GM12878 (cell line): Measurements from ENCODE around the gene POLN. TPM values are rescaled to one million over a fixed set of nuclear protein-coding genes. Genes with fewer than 3 reads are reported as not detected.

Source experiments
- ATAC-seq: fragments of 200-7000 bp; cut with Tn5 transposase; 3 replicates; pipeline ENCODE4 v1.9.1; 2020; ENCODE audit warnings: mild to moderate bottlenecking, moderate library complexity
- BruUV-seq: library from RNA; stranded (reverse); fragments of 400-500 nt; replicated peaks from 2 replicates; lab custom pipeline; 2021; lab: Mats Ljungman, UMichigan
- CTCF ChIA-PET: fragments of 300-600 bp; sonication (Branson Sonifier 250); formaldehyde crosslinking; extraction: SDS; loops from one replicate; lab custom pipeline; 2021; ENCODE audit warnings: inconsistent platforms; lab: Yijun Ruan, JAX
- POLR2A ChIA-PET: fragments of 350-600 bp; formaldehyde crosslinking; extraction: SDS; loops from one replicate; lab custom pipeline; 2021; ENCODE audit warnings: inconsistent platforms; lab: Charles Lee
- RAD21 ChIA-PET: fragments of 300-600 bp; sonication (Branson Sonifier 250); formaldehyde crosslinking; loops from one replicate; lab custom pipeline; 2023; ENCODE audit warnings: antibody characterized with exemption; ENCODE audit not compliant: unreplicated experiment; lab: Charles Lee
- SMC1A ChIA-PET: fragments of 300-600 bp; sonication (Branson Sonifier 250); formaldehyde crosslinking; loops from one replicate; lab custom pipeline; 2023; ENCODE audit not compliant: unreplicated experiment, uncharacterized antibody; lab: Charles Lee
- DNase-seq: peaks from one replicate; pipeline ENCODE4 v3.0.0-alpha.2; 2011; ENCODE audit warnings: low read depth, low spot score
- FAIRE-seq: peaks from 3 replicates; lab custom pipeline; 2011; peaks lifted over from hg19 to GRCh38; lab: Jason Lieb, UNC
- H2AFZ ChIP-seq: 2 replicates; pipeline ENCODE4 v1.6.0; 2011; ENCODE audit warnings: low read depth, low read length, control low read depth; ENCODE audit not compliant: control insufficient read depth
- H3K27ac ChIP-seq: 2 replicates; pipeline ENCODE4 v1.5.1; 2011; ENCODE audit warnings: control low read depth; ENCODE audit not compliant: control insufficient read depth, insufficient read depth
- H3K27me3 ChIP-seq, 2 experiments: replicated peaks in 1 of 2; 2 replicates each; pipeline versions ENCODE4 v1.6.0 to v1.6.1; 2011; ENCODE audit warnings: low read length in 1 of 2; ENCODE audit not compliant: control insufficient read depth in 2 of 2, insufficient read depth in 2 of 2
- H3K36me3 ChIP-seq, 2 experiments: 2 replicates each; pipeline ENCODE4 v1.5.1; 2011; ENCODE audit warnings: low read length in 1 of 2; ENCODE audit not compliant: control insufficient read depth in 2 of 2, insufficient read depth in 2 of 2
- H3K4me1 ChIP-seq: 2 replicates; pipeline ENCODE4 v1.6.1; 2011; ENCODE audit warnings: mild to moderate bottlenecking, low read length, moderate library complexity, mixed read lengths; ENCODE audit not compliant: control insufficient read depth, insufficient read depth
- H3K4me2 ChIP-seq: 2 replicates; pipeline ENCODE4 v1.6.0; 2011; ENCODE audit warnings: control low read depth; ENCODE audit not compliant: control insufficient read depth, insufficient read depth
- H3K4me3 ChIP-seq: fragments of 200-600 bp; sonication (generic); 2 replicates; pipeline ENCODE4 v1.5.1; 2016
- H3K79me2 ChIP-seq: 2 replicates; pipeline ENCODE4 v1.6.0; 2011; ENCODE audit warnings: low read length; ENCODE audit not compliant: control insufficient read depth, insufficient read depth
- H3K9ac ChIP-seq: 2 replicates; pipeline ENCODE4 v1.8.0; 2011; ENCODE audit warnings: low read length, control low read depth, mixed read lengths; ENCODE audit not compliant: control insufficient read depth, insufficient read depth
- H3K9me3 ChIP-seq: replicated peaks from 3 replicates; pipeline ENCODE4 v1.5.1; 2011; ENCODE audit warnings: mild to moderate bottlenecking, low read length; ENCODE audit not compliant: control insufficient read depth, insufficient read depth
- H4K20me1 ChIP-seq: 2 replicates; pipeline ENCODE4 v1.6.0; 2011; ENCODE audit not compliant: control insufficient read depth, insufficient read depth
- BCLAF1 ChIP-seq: fragments of 450-650 bp; IDR thresholded peaks from 2 replicates; pipeline ENCODE4 v1.6.1; 2017; ENCODE audit warnings: antibody characterized with exemption, mild to moderate bottlenecking, moderate library complexity
- CEBPB ChIP-seq, 2 experiments: fragments of 150-350 bp in 1 of 2; IDR thresholded peaks; 2 replicates each; pipeline ENCODE4 v1.6.1; 2012 to 2014; ENCODE audit warnings: low read depth in 2 of 2, low read length in 2 of 2, borderline replicate concordance in 1 of 2, inconsistent platforms in 1 of 2
- FOS ChIP-seq: IDR thresholded peaks from 3 replicates; pipeline ENCODE4 v1.6.1; 2011; ENCODE audit warnings: borderline replicate concordance; ENCODE audit not compliant: insufficient read length; ENCODE audit errors: extremely low read depth
- GABPA ChIP-seq: IDR thresholded peaks from 2 replicates; pipeline ENCODE4 v1.6.1; 2014; ENCODE audit warnings: antibody characterized with exemption, low read depth, mild to moderate bottlenecking, inconsistent platforms
- PBX3 ChIP-seq: IDR thresholded peaks from 2 replicates; pipeline ENCODE4 v1.6.1; 2011; ENCODE audit warnings: mild to moderate bottlenecking, low read depth, low read length, moderate library complexity; ENCODE audit not compliant: insufficient replicate concordance
- ZBTB40 ChIP-seq: fragments of 450-650 bp; IDR thresholded peaks from 2 replicates; pipeline ENCODE4 v1.6.1; 2016; ENCODE audit warnings: mild to moderate bottlenecking, moderate library complexity, borderline replicate concordance
- ZNF207 ChIP-seq: fragments of 450-650 bp; IDR thresholded peaks from 2 replicates; pipeline ENCODE4 v1.6.1; 2014; ENCODE audit warnings: antibody characterized with exemption, mild to moderate bottlenecking, borderline replicate concordance
- ZNF622 ChIP-seq: fragments of 450-650 bp; IDR thresholded peaks from 2 replicates; pipeline ENCODE4 v1.6.1; 2017; ENCODE audit warnings: mild to moderate bottlenecking, inconsistent platforms
- WGBS: methylation state at CpG from one replicate; pipeline ENCODE4 v1.1.6; 2016; ENCODE audit warnings: low lambda C conversion rate; ENCODE audit not compliant: insufficient replicate concordance, insufficient coverage; ENCODE audit errors: missing lambda C conversion rate; 5-methylcytosine and 5-hydroxymethylcytosine counted together
- in situ Hi-C: fragments of 300-500 bp; cut with MboI; formaldehyde crosslinking; loops from 9 replicates; pipeline ENCODE4 v1.14.3; 2018; ENCODE audit warnings: mixed read lengths
- intact Hi-C: fragments of 100-400 bp; cut with micrococcal nuclease; formaldehyde crosslinking; loops from one replicate; pipeline ENCODE4 v1.14.2; 2022; ENCODE audit not compliant: unreplicated experiment
- polyA plus RNA-seq, 11 experiments: library from polyadenylated mRNA; depleted of rRNA in 4 of 11; unstranded in 6 of 11; stranded (reverse) in 5 of 11; fragments of >200 nt; fragmentation: Nextera tagmentation in 4 of 11; fragmentation: Illumina TruSeq in 1 of 11; extraction: Ambion mirVana in 4 of 11; extraction: Trizol in 1 of 11; gene quantifications; 1 replicate in 1 of 11; 2 replicates in 10 of 11; pipeline versions ENCODE4 v1.2.1 to v1.2.3, GENCODE V29; 2011 to 2016; ENCODE audit warnings: inconsistent platforms in 2 of 11, missing spikeins in 2 of 11, low read depth in 1 of 11
- total RNA-seq, 4 experiments: library from RNA; depleted of rRNA in 3 of 4; stranded (reverse); fragments of >200 nt in 3 of 4; fragmentation: Illumina TruSeq in 1 of 4; extraction: Trizol in 1 of 4; gene quantifications; 2 replicates each; pipeline versions ENCODE4 v1.2.1 to v1.2.3, GENCODE V29; 2013 to 2021
- TF ChIP-seq, protein P1 (sequence below): IDR thresholded peaks from 2 replicates; pipeline ENCODE4 v1.6.1; 2012; ENCODE audit warnings: low read depth, low read length, improper control_type of control experiment
- TF ChIP-seq, protein P2 (sequence below): fragments of 450-650 bp; IDR thresholded peaks from 2 replicates; pipeline ENCODE4 v1.6.1; 2018; ENCODE audit warnings: borderline replicate concordance, mild to moderate bottlenecking; ENCODE audit not compliant: partially characterized antibody

The POLN gene
- total and polyA plus RNA-seq, 10 of the 15 experiments (the other 5 are each of a cell fraction or from before 2014, with no cell fraction given): 0.09 to 2.0 (median 0.95) TPM; not detected in 1

GRCh38 chr4:2289311-2289954 lies 47.5 kb upstream of the POLN start:
- H3K4me1 ChIP-seq: peaks cover 8% of the 10 kb centered on the region; the same call in 1 of the 2 replicates
- ATAC-seq: no peak
- SMC1A ChIA-PET: no interaction called here
- H3K27me3 ChIP-seq: peaks cover 0 to 1% of the 10 kb centered on the region in 2 experiments; a peak in 2 of 4 replicates
- H3K27ac ChIP-seq: no peak overlapping the region
- 55% methylated on average over 14 of the region's 14 CpGs for WGBS
- H4K20me1 ChIP-seq: no peaks in the 10 kb centered on the region
- CTCF ChIA-PET: no interaction called here
- no peaks in the 10 kb centered on the region for H3K79me2 ChIP-seq
- in situ Hi-C loops (no loop called here), intact Hi-C loops (no loop called here)
- POLR2A ChIA-PET: no interaction called here
- H3K9me3 ChIP-seq: no peaks in the 10 kb centered on the region
- no peak for FAIRE-seq
- no peaks in the 10 kb centered on the region for H3K36me3 ChIP-seq
- RAD21 ChIA-PET: interaction anchor here (0.6 kb wide), 1 partner anchor 48 kb away, joined by 3 read pairs; the partner anchor contains the start of genes HAUS3 and POLN
- no peak overlapping the region for H2AFZ ChIP-seq
- H3K9ac ChIP-seq: no peak overlapping the region
- H3K4me3 ChIP-seq: no peak overlapping the region
- BruUV-seq: no TSS peak
- H3K4me2 ChIP-seq: no peak overlapping the region
- no peak for DNase-seq
- TF ChIP-seq ZNF622: no peak
- no peak for TF ChIP-seq ZNF207
- TF ChIP-seq, protein P1, sequence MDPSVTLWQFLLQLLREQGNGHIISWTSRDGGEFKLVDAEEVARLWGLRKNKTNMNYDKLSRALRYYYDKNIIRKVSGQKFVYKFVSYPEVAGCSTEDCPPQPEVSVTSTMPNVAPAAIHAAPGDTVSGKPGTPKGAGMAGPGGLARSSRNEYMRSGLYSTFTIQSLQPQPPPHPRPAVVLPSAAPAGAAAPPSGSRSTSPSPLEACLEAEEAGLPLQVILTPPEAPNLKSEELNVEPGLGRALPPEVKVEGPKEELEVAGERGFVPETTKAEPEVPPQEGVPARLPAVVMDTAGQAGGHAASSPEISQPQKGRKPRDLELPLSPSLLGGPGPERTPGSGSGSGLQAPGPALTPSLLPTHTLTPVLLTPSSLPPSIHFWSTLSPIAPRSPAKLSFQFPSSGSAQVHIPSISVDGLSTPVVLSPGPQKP: no peak
- TF ChIP-seq BCLAF1: no peak
- TF ChIP-seq FOS: no peak
- TF ChIP-seq PBX3: no peak
- TF ChIP-seq, protein P2, sequence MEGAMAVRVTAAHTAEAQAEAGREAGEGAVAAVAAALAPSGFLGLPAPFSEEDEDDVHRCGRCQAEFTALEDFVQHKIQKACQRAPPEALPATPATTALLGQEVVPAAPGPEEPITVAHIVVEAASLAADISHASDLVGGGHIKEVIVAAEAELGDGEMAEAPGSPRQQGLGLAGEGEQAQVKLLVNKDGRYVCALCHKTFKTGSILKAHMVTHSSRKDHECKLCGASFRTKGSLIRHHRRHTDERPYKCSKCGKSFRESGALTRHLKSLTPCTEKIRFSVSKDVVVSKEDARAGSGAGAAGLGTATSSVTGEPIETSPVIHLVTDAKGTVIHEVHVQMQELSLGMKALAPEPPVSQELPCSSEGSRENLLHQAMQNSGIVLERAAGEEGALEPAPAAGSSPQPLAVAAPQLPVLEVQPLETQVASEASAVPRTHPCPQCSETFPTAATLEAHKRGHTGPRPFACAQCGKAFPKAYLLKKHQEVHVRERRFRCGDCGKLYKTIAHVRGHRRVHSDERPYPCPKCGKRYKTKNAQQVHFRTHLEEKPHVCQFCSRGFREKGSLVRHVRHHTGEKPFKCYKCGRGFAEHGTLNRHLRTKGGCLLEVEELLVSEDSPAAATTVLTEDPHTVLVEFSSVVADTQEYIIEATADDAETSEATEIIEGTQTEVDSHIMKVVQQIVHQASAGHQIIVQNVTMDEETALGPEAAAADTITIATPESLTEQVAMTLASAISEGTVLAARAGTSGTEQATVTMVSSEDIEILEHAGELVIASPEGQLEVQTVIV: no peak
- TF ChIP-seq ZBTB40: no peak
- TF ChIP-seq GABPA: no peak
- TF ChIP-seq CEBPB (IDR thresholded peaks at IDR 0.05; ENCODE audit: borderline replicate concordance in 1 of 2, low read depth in 2 of 2, low read length in 2 of 2): no peak
